Spinal cord (tissue), 10 donors: ENCODE measurements around the gene LEO1. TPM values are rescaled to one million over a fixed set of nuclear protein-coding genes. Genes with fewer than 3 reads are reported as not detected.

Experiments used
- DNase-seq, 6 donors: peaks; one replicate each; pipeline versions ENCODE4 v3.0.0 to v3.0.0-alpha.2; 2013 to 2015; ENCODE audit warnings: low spot score in 6 of 6, low read depth in 4 of 6
- H3K27ac ChIP-seq: one replicate; pipeline ENCODE4 v1.5.1; 2013; ENCODE audit warnings: low read depth, low read length, control low read depth
- H3K27me3 ChIP-seq: one replicate; pipeline ENCODE4 v1.6.1; 2013; ENCODE audit warnings: low read length; ENCODE audit not compliant: control insufficient read depth, insufficient read depth
- H3K36me3 ChIP-seq: one replicate; pipeline ENCODE4 v1.6.1; 2013; ENCODE audit warnings: low read length; ENCODE audit not compliant: control insufficient read depth, insufficient read depth
- H3K4me1 ChIP-seq: one replicate; pipeline ENCODE4 v1.6.1; 2013; ENCODE audit warnings: low read length; ENCODE audit not compliant: control insufficient read depth, insufficient read depth
- H3K4me3 ChIP-seq: one replicate; pipeline ENCODE4 v1.5.1; 2013; ENCODE audit warnings: low read depth, low read length, control low read depth
- H3K9me3 ChIP-seq: one replicate; pipeline ENCODE4 v1.6.1; 2013; ENCODE audit warnings: low read length; ENCODE audit not compliant: control insufficient read depth, insufficient read depth
- WGBS: methylation state at CpG from one replicate; pipeline ENCODE4 v1.1.5; 2013; ENCODE audit warnings: missing lambda C conversion rate; ENCODE audit not compliant: insufficient coverage; 5-methylcytosine and 5-hydroxymethylcytosine counted together
- polyA plus RNA-seq, 2 donors: library from polyadenylated mRNA; unstranded; fragments of 120-200 nt; gene quantifications; one replicate each; pipeline ENCODE4 v1.2.1, GENCODE V29; 2013; ENCODE audit not compliant: insufficient read length in 2 of 2
- total RNA-seq, 2 donors: library from RNA; depleted of rRNA in 1 of 2; stranded (reverse); fragments of 120-200 nt in 1 of 2; fragments of >200 nt in 1 of 2; gene quantifications; one replicate each; pipeline versions ENCODE4 v1.2.3 to v1.2.4, GENCODE V29; 2013 to 2014
- donor health status: healthy.

LEO1 gene
- total and polyA plus RNA-seq, 4 donors: 26.4 to 30.0 (median 29.4) TPM

DNA sequence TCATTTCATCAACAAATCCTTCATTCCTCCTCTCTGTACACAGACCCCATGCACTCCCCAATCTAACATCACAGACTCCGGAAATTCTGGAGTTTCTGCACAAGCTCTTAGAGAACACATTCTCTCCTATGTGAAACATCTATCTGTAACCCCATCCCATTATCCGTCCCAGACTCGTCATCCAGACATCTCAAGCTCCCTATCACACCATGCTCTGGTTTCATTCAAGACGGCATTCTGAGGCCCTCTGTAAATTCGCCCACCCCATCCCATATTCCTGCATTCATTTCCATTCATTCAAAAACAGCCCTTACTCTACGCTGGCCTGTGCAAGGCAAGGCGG is 575 bp downstream of the LEO1 start:
- peak overlapping the region; percentile 96 for H3K4me3 ChIP-seq
- DNase-seq: peak in 1 of 6 donors; percentile 11
- no peaks in the 10 kb centered on the region for H3K27me3 ChIP-seq
- H3K9me3 ChIP-seq: no peaks in the 10 kb centered on the region
- peak overlapping the region; percentile 96 for H3K27ac ChIP-seq
- H3K4me1 ChIP-seq: peaks cover 12% of the 10 kb centered on the region
- WGBS: under 1% methylated on average over 7 of the region's 7 CpGs
- H3K36me3 ChIP-seq: no peaks in the 10 kb centered on the region

DNA sequence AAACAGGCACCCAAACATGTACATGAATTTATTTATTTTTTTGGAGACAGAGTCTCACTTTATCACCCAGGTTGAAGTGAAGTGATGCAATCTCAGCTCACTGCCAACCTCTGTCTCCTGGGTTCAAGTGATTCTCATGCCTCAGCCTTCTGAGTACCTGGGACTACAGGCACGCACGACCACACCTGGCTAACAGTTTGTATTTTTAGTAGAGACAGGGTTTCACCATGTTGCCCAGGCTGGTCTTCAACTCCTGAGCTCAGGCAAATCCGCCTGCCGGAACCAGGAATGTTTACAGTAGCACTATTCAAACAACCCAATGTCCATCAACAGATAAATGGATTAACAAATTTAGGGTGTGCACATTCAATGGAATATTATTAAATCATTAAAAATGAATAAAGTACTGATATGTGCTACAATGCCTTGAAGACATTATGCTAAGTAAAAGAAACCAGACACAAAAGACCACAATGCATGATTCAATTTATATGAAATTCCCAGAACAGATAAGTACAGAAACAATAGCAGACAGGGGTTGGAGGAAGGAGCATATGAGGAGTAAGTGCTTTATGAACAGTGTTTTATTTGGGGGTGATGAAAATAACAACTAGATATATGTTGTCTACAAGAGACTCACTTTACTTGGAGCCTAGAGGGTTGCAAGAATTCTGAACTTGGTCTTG is 1.3 kb downstream of the LEO1 start:
- no CpG with 5 or more reads among the region's 4 CpGs for WGBS
- Histone ChIP-seq H3K27ac (no peak overlapping the region), H3K36me3 (no peaks in the 10 kb centered on the region), H3K27me3 (no peaks in the 10 kb centered on the region), H3K4me1 (peaks cover 12% of the 10 kb centered on the region), H3K4me3 (peak overlapping the region; percentile 96), H3K9me3 (no peaks in the 10 kb centered on the region)
- DNase-seq: no peak

DNA sequence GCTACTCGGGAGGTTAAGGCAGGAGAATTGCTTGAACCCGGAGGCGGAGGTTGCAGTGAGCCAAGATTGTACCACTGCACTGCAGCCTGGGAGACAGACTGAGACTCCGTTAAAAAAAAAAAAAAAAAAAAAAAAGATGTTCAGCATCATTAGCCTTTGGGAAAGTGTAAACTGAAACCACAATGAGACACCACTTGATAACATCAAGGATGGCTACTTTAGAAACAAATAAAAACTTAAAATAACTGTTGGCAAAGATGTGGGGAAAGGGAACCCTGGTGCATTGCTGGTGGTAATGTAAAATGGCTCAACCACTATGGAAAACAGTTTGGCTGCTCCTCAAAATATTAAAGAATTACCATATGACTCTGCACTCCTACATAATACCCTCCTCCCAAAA is 1.9 kb downstream of the LEO1 start:
- DNase-seq: no peak
- no peak overlapping the region for H3K4me3 ChIP-seq

DNA sequence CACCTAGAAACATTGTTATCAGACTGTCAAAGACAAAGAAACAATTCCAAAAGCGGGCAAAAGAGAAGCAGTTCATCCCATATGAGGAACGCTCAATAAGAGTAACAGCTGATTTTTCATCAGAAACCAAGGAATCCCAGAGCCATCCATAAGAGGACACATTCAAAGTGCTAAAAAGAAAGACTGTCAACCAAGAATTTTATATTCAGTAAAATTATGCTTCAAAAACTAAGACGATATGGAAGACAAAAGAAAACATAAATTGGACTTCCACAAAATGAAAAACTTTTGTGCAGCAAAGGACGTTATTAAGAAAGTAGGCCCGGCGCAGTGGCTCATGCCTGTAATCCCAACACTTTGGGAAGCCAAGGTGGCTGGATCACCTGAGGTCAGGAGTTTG is 4.0 kb downstream of the LEO1 start:
- 80% methylated on average over 3 of the region's 6 CpGs for WGBS
- Histone ChIP-seq H3K27ac (no peak overlapping the region), H3K9me3 (no peaks in the 10 kb centered on the region), H3K4me1 (peaks cover 11% of the 10 kb centered on the region), H3K4me3 (no peak overlapping the region), H3K27me3 (no peaks in the 10 kb centered on the region), H3K36me3 (no peaks in the 10 kb centered on the region)
- no peak for DNase-seq

More for the DNA sequence above, 1.9 kb downstream of the LEO1 start:
- Histone ChIP-seq H3K4me1 (peaks cover 12% of the 10 kb centered on the region), H3K27ac (no peak overlapping the region), H3K9me3 (no peaks in the 10 kb centered on the region), H3K36me3 (no peaks in the 10 kb centered on the region), H3K27me3 (no peaks in the 10 kb centered on the region)
- no CpG with 5 or more reads among the region's 4 CpGs for WGBS

DNA sequence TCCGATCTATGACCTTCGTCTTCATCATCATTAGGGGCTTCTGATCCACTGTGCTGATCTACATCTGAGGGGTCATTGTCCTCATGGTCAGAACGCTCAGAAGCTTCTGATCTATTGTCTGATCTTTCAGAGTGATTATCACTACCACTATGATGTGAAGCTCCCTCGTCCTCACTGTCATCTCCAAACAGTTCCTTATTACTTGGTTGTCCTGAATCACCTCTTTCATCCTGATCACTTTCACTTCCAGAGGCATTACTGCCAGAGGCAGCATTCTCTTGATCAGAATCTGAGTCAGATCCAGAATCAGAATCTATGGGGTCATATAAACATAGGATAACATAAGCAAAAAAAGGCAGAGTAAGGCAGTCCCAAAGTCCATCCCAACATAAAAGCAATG is 5.4 kb downstream of the LEO1 start:
- no peaks in the 10 kb centered on the region for H3K27me3 ChIP-seq
- no peak for DNase-seq
- no peaks in the 10 kb centered on the region for H3K9me3 ChIP-seq
- H3K4me1 ChIP-seq: peaks cover 4% of the 10 kb centered on the region
- no peak overlapping the region for H3K4me3 ChIP-seq
- peaks cover 7% of the 10 kb centered on the region for H3K36me3 ChIP-seq
- H3K27ac ChIP-seq: no peak overlapping the region
- WGBS: 91% methylated on average over 4 of the region's 4 CpGs

DNA sequence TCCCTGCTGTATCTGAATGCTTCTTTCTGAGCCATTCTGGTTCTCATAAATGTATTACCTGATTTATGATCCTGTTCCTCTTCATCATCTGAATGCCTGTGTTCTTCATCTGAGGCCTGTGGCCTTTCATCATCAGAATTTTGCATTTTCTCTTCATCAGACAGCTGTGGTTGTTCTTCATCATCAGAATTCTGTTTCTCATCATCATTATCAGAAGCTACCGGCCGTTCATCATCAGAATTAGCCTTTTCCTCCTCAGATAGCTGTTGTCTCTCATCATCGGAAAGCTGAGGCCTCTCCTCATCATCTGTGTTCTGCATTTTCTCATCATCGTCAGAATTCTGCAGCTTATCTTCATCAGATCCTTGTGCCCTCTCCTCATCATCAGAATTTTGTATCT is 5.9 kb downstream of the LEO1 start:
- 99% methylated on average over 4 of the region's 4 CpGs for WGBS

DNA sequence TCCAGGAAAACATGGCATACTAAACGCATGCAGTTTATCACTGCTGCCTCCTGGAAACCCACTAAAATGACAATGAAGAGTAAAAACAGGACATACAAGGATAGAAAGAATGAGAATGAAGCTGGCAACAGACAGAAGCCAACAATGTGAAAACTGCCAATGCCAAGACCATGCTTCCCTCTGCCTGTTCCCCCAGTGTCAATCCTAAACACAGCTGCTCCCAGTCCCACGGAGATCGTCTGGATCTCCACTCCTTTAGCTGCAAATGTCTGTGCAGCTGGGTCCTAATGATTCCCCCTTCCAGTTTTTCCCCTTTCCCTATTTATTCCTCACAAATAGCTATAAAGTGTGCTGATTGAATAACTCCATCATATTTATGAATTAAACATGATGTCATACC is 16.1 kb downstream of the LEO1 start:
- no peak overlapping the region for H3K4me3 ChIP-seq
- H3K27ac ChIP-seq: no peak overlapping the region
- no peaks in the 10 kb centered on the region for H3K4me1 ChIP-seq
- peak in 1 of 6 donors; percentile 68 for DNase-seq
- H3K27me3 ChIP-seq: no peaks in the 10 kb centered on the region
- H3K9me3 ChIP-seq: no peaks in the 10 kb centered on the region
- H3K36me3 ChIP-seq: peaks cover 49% of the 10 kb centered on the region
- WGBS: 49% methylated on average over 2 of the region's 3 CpGs

More for the DNA sequence above, 5.9 kb downstream of the LEO1 start:
- no peaks in the 10 kb centered on the region for H3K27me3 ChIP-seq
- H3K9me3 ChIP-seq: no peaks in the 10 kb centered on the region
- no peak overlapping the region for H3K27ac ChIP-seq
- H3K36me3 ChIP-seq: peaks cover 12% of the 10 kb centered on the region
- H3K4me3 ChIP-seq: no peak overlapping the region
- peaks cover 4% of the 10 kb centered on the region for H3K4me1 ChIP-seq
- DNase-seq: no peak

DNA sequence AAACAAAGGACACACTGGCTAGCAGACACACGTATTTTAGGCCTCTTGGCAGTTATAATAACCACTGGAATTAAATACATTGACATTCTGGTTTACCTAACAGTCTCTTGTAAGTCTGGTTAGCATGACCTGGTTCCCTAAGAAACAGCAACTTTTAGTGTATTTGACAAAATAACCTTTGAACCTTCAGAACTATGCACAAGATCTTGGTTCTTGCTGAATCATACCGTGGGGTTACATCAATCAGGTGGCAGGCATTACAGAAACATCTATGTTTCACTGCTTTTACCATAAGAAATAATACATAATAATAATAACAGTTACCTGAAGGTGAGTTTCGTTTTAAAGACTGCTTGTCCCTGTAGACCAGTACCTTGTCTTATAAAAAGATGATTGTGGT is 18.8 kb downstream of the LEO1 start:
- WGBS: 86% methylated on average over 1 of the region's 3 CpGs
- no peak for DNase-seq
- no peaks in the 10 kb centered on the region for H3K4me1 ChIP-seq
- H3K27ac ChIP-seq: no peak overlapping the region
- H3K36me3 ChIP-seq: peaks cover 61% of the 10 kb centered on the region
- no peak overlapping the region for H3K4me3 ChIP-seq
- H3K9me3 ChIP-seq: no peaks in the 10 kb centered on the region
- H3K27me3 ChIP-seq: no peaks in the 10 kb centered on the region

DNA sequence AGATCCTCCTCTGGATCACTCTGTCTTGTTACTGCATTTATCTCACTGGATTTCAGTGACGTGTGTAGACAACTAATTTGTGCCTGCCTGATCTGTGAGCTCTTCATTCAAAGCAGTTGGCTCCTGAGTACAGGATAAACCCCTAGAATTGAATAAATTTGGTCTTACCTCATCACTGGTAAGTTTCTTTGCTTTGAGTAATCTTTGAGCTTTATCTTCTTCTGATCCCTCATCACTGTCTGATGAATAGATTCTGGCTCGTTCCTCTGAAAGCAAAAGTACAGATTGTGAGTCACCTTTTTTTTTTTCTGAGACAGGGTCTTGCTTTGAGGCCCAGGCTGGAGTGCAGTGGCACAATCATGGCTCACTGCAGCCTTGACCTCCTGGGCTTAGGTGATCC is 24.5 kb downstream of the LEO1 start:
- WGBS: 90% methylated on average over 2 of the region's 2 CpGs
- no peak for DNase-seq
- H3K27ac ChIP-seq: no peak overlapping the region
- no peaks in the 10 kb centered on the region for H3K27me3 ChIP-seq
- no peak overlapping the region for H3K4me3 ChIP-seq
- peaks cover 53% of the 10 kb centered on the region for H3K36me3 ChIP-seq
- no peaks in the 10 kb centered on the region for H3K9me3 ChIP-seq
- H3K4me1 ChIP-seq: no peaks in the 10 kb centered on the region

DNA sequence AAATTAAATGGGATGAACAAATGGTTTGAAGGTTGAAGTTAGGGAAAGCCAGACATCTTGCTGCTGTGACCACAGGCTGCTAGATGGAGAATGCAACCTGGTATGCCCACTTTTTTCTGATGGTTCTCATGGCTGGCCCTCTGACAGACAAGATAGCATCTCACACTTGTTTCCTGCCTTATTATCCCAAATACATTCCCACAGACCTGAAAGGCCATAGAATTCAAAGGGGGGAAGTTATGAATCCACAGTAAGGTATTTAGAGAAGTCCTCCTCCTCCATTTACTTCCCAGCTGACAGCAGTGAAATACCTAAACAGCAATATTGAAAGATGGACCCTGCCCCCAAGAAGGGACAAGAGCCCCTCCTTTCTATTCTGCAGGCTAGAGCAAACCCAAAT is 32.4 kb downstream of the LEO1 start:
- Histone ChIP-seq H3K36me3 (peaks cover 35% of the 10 kb centered on the region), H3K9me3 (no peaks in the 10 kb centered on the region), H3K4me1 (no peaks in the 10 kb centered on the region), H3K4me3 (no peak overlapping the region), H3K27ac (no peak overlapping the region), H3K27me3 (no peaks in the 10 kb centered on the region)
- DNase-seq: no peak
